ENCODE measurements around the gene RNF125. TPM values are rescaled to one million over a fixed set of nuclear protein-coding genes. Genes with fewer than 3 reads are reported as not detected.

The RNF125 gene
- total RNA-seq, 1 experiment from 2014 or later = 0.50 TPM

DNA sequence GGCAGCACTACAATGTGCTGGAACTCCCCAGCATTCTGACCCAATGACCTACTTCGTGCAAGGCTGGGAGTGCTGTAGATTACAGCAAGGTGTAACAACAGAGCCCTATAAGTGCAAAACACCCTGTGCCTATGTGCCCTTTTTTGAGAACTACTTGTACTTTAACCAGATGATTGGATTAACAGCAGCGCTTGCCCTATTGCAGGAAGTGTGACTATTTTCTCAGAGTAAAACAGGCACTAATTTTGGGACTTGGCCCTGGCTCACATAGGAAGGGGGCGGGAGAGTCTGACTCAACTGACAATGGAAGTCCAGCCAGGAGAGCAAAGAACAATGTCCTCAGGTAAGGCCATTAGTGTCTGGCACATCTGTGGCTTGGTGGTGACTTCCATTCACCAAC lies 35.6 kb upstream of the RNF125 start:
- no peaks in the 10 kb centered on the region for H3K27me3 Mint-ChIP-seq (ENCODE audit: unreplicated experiment)
- no peak for TF ChIP-seq CTCF (IDR thresholded peaks at IDR 0.05; ENCODE audit: unreplicated experiment)
- BruUV-seq (replicated peaks) = no TSS peak
- H3K4me3 Mint-ChIP-seq (ENCODE audit: low read depth, unreplicated experiment) = no peak overlapping the region
- H3K4me1 Mint-ChIP-seq (ENCODE audit: low read depth, unreplicated experiment) = no peaks in the 10 kb centered on the region
- H3K27ac Mint-ChIP-seq (ENCODE audit: unreplicated experiment) = no peak overlapping the region
- no peak for DNase-seq
- intact Hi-C loops (cut with micrococcal nuclease; ENCODE audit: unreplicated experiment) = no loop called here
- CTCF ChIA-PET = no interaction called here
- peaks cover 3% of the 10 kb centered on the region for H3K9me3 Mint-ChIP-seq (ENCODE audit: low read depth, unreplicated experiment)
- no peaks in the 10 kb centered on the region for H3K36me3 Mint-ChIP-seq (ENCODE audit: insufficient read depth, unreplicated experiment)

- no TSS peak for BruUV-seq (replicated peaks)
- TF ChIP-seq CTCF (IDR thresholded peaks at IDR 0.05; ENCODE audit: unreplicated experiment) = no peak
- DNase-seq = no peak
- no peak overlapping the region for H3K27ac Mint-ChIP-seq (ENCODE audit: unreplicated experiment)
- H3K36me3 Mint-ChIP-seq (ENCODE audit: insufficient read depth, unreplicated experiment) = no peaks in the 10 kb centered on the region
- CTCF ChIA-PET = no interaction called here
- H3K4me3 Mint-ChIP-seq (ENCODE audit: low read depth, unreplicated experiment) = no peak overlapping the region
- H3K9me3 Mint-ChIP-seq (ENCODE audit: low read depth, unreplicated experiment) = peaks cover under 1% of the 10 kb centered on the region
- H3K4me1 Mint-ChIP-seq (ENCODE audit: low read depth, unreplicated experiment) = no peaks in the 10 kb centered on the region
- no peaks in the 10 kb centered on the region for H3K27me3 Mint-ChIP-seq (ENCODE audit: unreplicated experiment)
- intact Hi-C loops (cut with micrococcal nuclease; ENCODE audit: unreplicated experiment) = no loop called here
These were observed 34.6 kb upstream of the RNF125 start for GRCh38 chr18:31983976-31984375.

DNA sequence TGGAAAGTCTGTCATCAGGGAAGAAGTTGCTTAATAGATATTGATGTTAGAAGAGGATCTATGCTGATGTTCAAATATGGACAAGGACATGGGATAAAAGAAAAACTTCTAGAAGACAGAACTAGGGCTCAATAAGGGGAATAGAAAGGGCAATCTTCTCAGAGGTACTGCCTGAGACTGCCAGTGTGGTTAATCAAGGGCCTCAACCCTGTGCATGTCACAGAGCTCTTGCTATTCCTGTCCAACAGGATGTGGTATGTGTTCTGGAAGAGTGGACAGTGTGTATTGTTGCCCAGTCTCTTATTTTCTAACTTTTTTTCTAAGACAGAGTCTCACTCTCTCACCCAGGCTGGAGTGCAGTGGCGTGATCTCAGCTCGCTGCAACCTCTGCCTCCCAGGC lies 27.8 kb upstream of the RNF125 start:
- no TSS peak for BruUV-seq (replicated peaks)
- Mint-ChIP-seq H3K9me3 (ENCODE audit: low read depth, unreplicated experiment) (no peaks in the 10 kb centered on the region), H3K4me1 (ENCODE audit: low read depth, unreplicated experiment) (no peaks in the 10 kb centered on the region), H3K27me3 (ENCODE audit: unreplicated experiment) (no peaks in the 10 kb centered on the region), H3K36me3 (ENCODE audit: insufficient read depth, unreplicated experiment) (no peaks in the 10 kb centered on the region), H3K27ac (ENCODE audit: unreplicated experiment) (no peak overlapping the region), H3K4me3 (ENCODE audit: low read depth, unreplicated experiment) (no peak overlapping the region)
- intact Hi-C loops (cut with micrococcal nuclease; ENCODE audit: unreplicated experiment) = no loop called here
- no peak for TF ChIP-seq CTCF (IDR thresholded peaks at IDR 0.05; ENCODE audit: unreplicated experiment)
- CTCF ChIA-PET = no interaction called here
- DNase-seq = no peak

DNA sequence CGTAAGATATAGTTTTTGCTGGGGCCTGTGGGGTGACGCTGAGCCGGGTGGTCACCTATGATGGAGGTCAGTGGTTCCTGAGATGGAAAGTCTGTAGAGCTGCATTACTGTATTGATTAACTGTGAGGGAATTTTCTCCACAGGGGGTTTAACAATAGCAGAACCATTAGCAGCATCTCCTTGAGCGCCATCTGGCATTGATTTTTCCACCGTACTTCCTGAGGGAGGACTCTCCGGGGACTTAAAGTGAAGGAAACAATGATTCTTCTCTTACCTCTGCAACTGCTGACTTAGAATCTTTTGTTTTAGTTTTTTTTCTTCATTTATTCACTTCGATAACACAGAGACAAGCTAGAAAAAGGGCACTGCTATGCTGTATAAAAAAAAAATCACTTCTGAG lies 22.6 kb upstream of the RNF125 start:
- H3K4me1 Mint-ChIP-seq (ENCODE audit: low read depth, unreplicated experiment) = no peaks in the 10 kb centered on the region
- H3K27me3 Mint-ChIP-seq (ENCODE audit: unreplicated experiment) = peaks cover 7% of the 10 kb centered on the region
- no peak for TF ChIP-seq CTCF (IDR thresholded peaks at IDR 0.05; ENCODE audit: unreplicated experiment)
- intact Hi-C loops (cut with micrococcal nuclease; ENCODE audit: unreplicated experiment) = no loop called here
- CTCF ChIA-PET = interaction anchor here (0.7 kb wide), 1 partner anchor 10 kb away, joined by 4 read pairs; no protein-coding TSS in a partner anchor
- no peak for DNase-seq
- H3K36me3 Mint-ChIP-seq (ENCODE audit: insufficient read depth, unreplicated experiment) = no peaks in the 10 kb centered on the region
- BruUV-seq (replicated peaks) = no TSS peak
- no peak overlapping the region for H3K27ac Mint-ChIP-seq (ENCODE audit: unreplicated experiment)
- no peaks in the 10 kb centered on the region for H3K9me3 Mint-ChIP-seq (ENCODE audit: low read depth, unreplicated experiment)
- H3K4me3 Mint-ChIP-seq (ENCODE audit: low read depth, unreplicated experiment) = no peak overlapping the region

Data from Calu3 (cell line).